ENCODE data around the gene NPTN. TPM values are rescaled to one million over a fixed set of nuclear protein-coding genes. Genes with fewer than 3 reads are reported as not detected.

Gene NPTN
- total RNA-seq, 1 donor from 2014 or later = 100 TPM

- TF ChIP-seq CTCF (conservative IDR thresholded peaks at IDR 0.05; ENCODE audit: low read depth, low read length) = no peak
- DNase-seq (ENCODE audit: low read depth) = no peak
- no peak overlapping the region for H3K4me3 ChIP-seq (ENCODE audit: low read depth, low read length)
Observed at GRCh38 chr15:73541479-73541878, 91.7 kb downstream of the NPTN start.

- no peak for DNase-seq (ENCODE audit: low read depth)
- no peak for TF ChIP-seq CTCF (conservative IDR thresholded peaks at IDR 0.05; ENCODE audit: low read depth, low read length)
- no peak overlapping the region for H3K4me3 ChIP-seq (ENCODE audit: low read depth, low read length)
Observed at GRCh38 chr15:73540161-73540560, 93.0 kb downstream of the NPTN start.

GRCh38 chr15:73539212-73540128 lies 93.7 kb downstream of the NPTN start:
- no peak for TF ChIP-seq CTCF (conservative IDR thresholded peaks at IDR 0.05; ENCODE audit: low read depth, low read length)
- H3K4me3 ChIP-seq (ENCODE audit: low read depth, low read length) = no peak overlapping the region
- no peak for DNase-seq (ENCODE audit: low read depth)

GRCh38 chr15:73538563-73539211 lies 94.5 kb downstream of the NPTN start:
- no peak overlapping the region for H3K4me3 ChIP-seq (ENCODE audit: low read depth, low read length)
- no peak for DNase-seq (ENCODE audit: low read depth)
- TF ChIP-seq CTCF (conservative IDR thresholded peaks at IDR 0.05; ENCODE audit: low read depth, low read length) = no peak

- no peak for TF ChIP-seq CTCF (conservative IDR thresholded peaks at IDR 0.05; ENCODE audit: low read depth, low read length)
- H3K4me3 ChIP-seq (ENCODE audit: low read depth, low read length) = no peak overlapping the region
- DNase-seq (ENCODE audit: low read depth) = no peak
Observed at GRCh38 chr15:73538123-73538522, 95.1 kb downstream of the NPTN start.

GRCh38 chr15:73530649-73531048 lies 102.5 kb downstream of the NPTN start:
- no peak for TF ChIP-seq CTCF (conservative IDR thresholded peaks at IDR 0.05; ENCODE audit: low read depth, low read length)
- no peak overlapping the region for H3K4me3 ChIP-seq (ENCODE audit: low read depth, low read length)
- DNase-seq (ENCODE audit: low read depth) = no peak
